ENCODE measurements around the gene ATXN7L2.

ATXN7L2 gene

GRCh38 chr1:109479901-109480300 is 3.8 kb upstream of the ATXN7L2 start:
- TF ChIP-seq, protein P1, sequence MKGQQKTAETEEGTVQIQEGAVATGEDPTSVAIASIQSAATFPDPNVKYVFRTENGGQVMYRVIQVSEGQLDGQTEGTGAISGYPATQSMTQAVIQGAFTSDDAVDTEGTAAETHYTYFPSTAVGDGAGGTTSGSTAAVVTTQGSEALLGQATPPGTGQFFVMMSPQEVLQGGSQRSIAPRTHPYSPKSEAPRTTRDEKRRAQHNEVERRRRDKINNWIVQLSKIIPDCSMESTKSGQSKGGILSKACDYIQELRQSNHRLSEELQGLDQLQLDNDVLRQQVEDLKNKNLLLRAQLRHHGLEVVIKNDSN (IDR thresholded peaks at IDR 0.05) = no peak
- TF ChIP-seq NFIC (IDR thresholded peaks at IDR 0.05) (no peak), CREB1 (IDR thresholded peaks at IDR 0.05; ENCODE audit: low read depth) (no peak), FOXM1 (IDR thresholded peaks at IDR 0.05; ENCODE audit: borderline replicate concordance, low read depth) (no peak), EGR1 (IDR thresholded peaks at IDR 0.05) (no peak), TAF1 (IDR thresholded peaks at IDR 0.05; ENCODE audit: low read depth) (no peak), REST (IDR thresholded peaks at IDR 0.05; ENCODE audit: low read depth) (no peak), EP300 (IDR thresholded peaks at IDR 0.05; ENCODE audit: borderline replicate concordance) (no peak), TEAD4 (IDR thresholded peaks at IDR 0.05) (no peak)

DNA sequence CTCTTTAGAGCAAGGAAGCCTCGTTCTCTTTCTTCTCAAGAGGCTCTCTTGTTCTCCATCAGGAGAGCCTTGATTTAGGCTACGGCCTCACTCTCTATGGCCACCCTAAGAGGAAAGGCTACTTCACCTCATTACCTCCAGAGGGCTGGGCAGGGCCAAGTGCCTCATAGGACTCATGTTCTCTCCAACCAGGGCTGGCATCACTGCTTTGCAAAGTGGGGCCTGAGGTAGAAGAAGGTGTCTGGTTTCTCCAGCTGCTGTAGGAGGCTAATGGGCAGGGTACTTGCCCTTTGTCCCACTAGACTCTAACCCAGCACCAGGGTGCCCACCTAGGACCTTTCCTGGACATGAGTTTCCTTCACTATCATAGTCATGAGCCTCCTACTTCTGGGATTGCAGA is 2.1 kb upstream of the ATXN7L2 start:
- TF ChIP-seq, protein P1 (IDR thresholded peaks at IDR 0.05) = no peak
- TF ChIP-seq CEBPB (IDR thresholded peaks at IDR 0.05) (no peak), NFIC (IDR thresholded peaks at IDR 0.05) (no peak), RAD21 (IDR thresholded peaks at IDR 0.05; ENCODE audit: low read depth) (no peak), TAF1 (IDR thresholded peaks at IDR 0.05; ENCODE audit: low read depth) (no peak), EGR1 (IDR thresholded peaks at IDR 0.05) (no peak), EP300 (IDR thresholded peaks at IDR 0.05; ENCODE audit: borderline replicate concordance) (no peak), ZBTB7A (IDR thresholded peaks at IDR 0.05; ENCODE audit: low read depth) (no peak), TCF12 (IDR thresholded peaks at IDR 0.05; ENCODE audit: low read depth) (no peak), REST (IDR thresholded peaks at IDR 0.05; ENCODE audit: low read depth) (no peak), TEAD4 (IDR thresholded peaks at IDR 0.05) (no peak), YY1 (IDR thresholded peaks at IDR 0.05; ENCODE audit: low read depth) (no peak)
- TF ChIP-seq, protein P2, sequence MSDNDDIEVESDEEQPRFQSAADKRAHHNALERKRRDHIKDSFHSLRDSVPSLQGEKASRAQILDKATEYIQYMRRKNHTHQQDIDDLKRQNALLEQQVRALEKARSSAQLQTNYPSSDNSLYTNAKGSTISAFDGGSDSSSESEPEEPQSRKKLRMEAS (IDR thresholded peaks at IDR 0.05) = no peak

DNA sequence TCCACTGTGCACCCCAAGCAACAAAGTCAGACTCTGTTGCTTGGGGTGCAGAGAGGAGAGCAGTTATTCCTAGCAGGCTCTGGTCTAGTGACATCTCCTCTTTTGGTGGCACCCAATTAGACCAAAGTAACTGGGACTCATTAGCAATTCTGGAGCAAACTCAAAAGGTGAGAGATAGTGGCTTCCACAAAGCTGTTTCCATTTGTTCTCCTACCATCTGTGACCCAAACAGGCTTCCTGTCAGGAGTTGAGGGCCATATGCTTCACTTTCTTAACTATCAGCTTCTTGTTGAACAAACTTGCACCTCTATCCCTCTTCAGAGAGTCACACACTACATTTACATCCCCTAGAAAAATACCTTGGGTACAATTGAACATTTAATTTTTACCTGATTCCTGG is 1.5 kb upstream of the ATXN7L2 start:
- TF ChIP-seq EGR1 (IDR thresholded peaks at IDR 0.05) = no peak
- TF ChIP-seq FOXM1 (IDR thresholded peaks at IDR 0.05; ENCODE audit: borderline replicate concordance, low read depth) = no peak
- no peak for TF ChIP-seq TCF12 (IDR thresholded peaks at IDR 0.05; ENCODE audit: low read depth)
- no peak for TF ChIP-seq ZBTB7A (IDR thresholded peaks at IDR 0.05; ENCODE audit: low read depth)
- TF ChIP-seq EP300 (IDR thresholded peaks at IDR 0.05; ENCODE audit: borderline replicate concordance) = no peak
- no peak for TF ChIP-seq TEAD4 (IDR thresholded peaks at IDR 0.05)
- no peak for TF ChIP-seq REST (IDR thresholded peaks at IDR 0.05; ENCODE audit: low read depth)
- TF ChIP-seq, protein P1 (IDR thresholded peaks at IDR 0.05) = no peak
- TF ChIP-seq CEBPB (IDR thresholded peaks at IDR 0.05) = no peak
- TF ChIP-seq RAD21 (IDR thresholded peaks at IDR 0.05; ENCODE audit: low read depth) = no peak
- no peak for TF ChIP-seq NFIC (IDR thresholded peaks at IDR 0.05)
- TF ChIP-seq CREB1 (IDR thresholded peaks at IDR 0.05; ENCODE audit: low read depth) = no peak
- TF ChIP-seq TAF1 (IDR thresholded peaks at IDR 0.05; ENCODE audit: low read depth) = no peak
- TF ChIP-seq, protein P2 (IDR thresholded peaks at IDR 0.05) = no peak
- no peak for TF ChIP-seq YY1 (IDR thresholded peaks at IDR 0.05; ENCODE audit: low read depth)

Measured in Ishikawa (cell line).